Natural killer cell (primary cell): Measurements from ENCODE around the gene FCGBP. TPM values are rescaled to one million over a fixed set of nuclear protein-coding genes. Genes with fewer than 3 reads are reported as not detected.
A peak's percentile ranks its signal among the peaks of the same experiment; 100 is the strongest.

Source experiments
- ATAC-seq, 3 donors: fragments of 150-1000 bp in 2 of 3; fragments of 200-7000 bp in 1 of 3; cut with Tn5 transposase; 1 replicate in 1 of 3; 2 replicates in 2 of 3; pipeline ENCODE4 v1.10.0; 2021; ENCODE audit warnings: mild to moderate bottlenecking in 2 of 3, moderate library complexity in 2 of 3
- DNase-seq, 2 donors: peaks; one replicate each; pipeline versions ENCODE4 v3.0.0 to v3.0.0-alpha.2; 2013 to 2021; ENCODE audit warnings: mixed read lengths in 1 of 2
- H3K27ac ChIP-seq: one replicate; pipeline ENCODE4 v1.5.1; 2013; ENCODE audit warnings: mild to moderate bottlenecking, low read length
- H3K27me3 ChIP-seq: one replicate; pipeline ENCODE4 v1.6.1; 2013; ENCODE audit warnings: low read length; ENCODE audit not compliant: control insufficient read depth, insufficient read depth
- H3K36me3 ChIP-seq: one replicate; pipeline ENCODE4 v1.6.1; 2013; ENCODE audit warnings: low read length; ENCODE audit not compliant: control insufficient read depth, insufficient read depth
- H3K4me1 ChIP-seq: one replicate; pipeline ENCODE4 v1.6.1; 2013; ENCODE audit warnings: low read length; ENCODE audit not compliant: control insufficient read depth, insufficient read depth
- H3K4me3 ChIP-seq: one replicate; pipeline ENCODE4 v1.5.1; 2013; ENCODE audit warnings: low read length
- H3K9me3 ChIP-seq: one replicate; pipeline ENCODE4 v1.6.1; 2013; ENCODE audit warnings: low read length; ENCODE audit not compliant: control insufficient read depth, insufficient read depth
- H3K27ac Mint-ChIP-seq, 2 donors: one replicate each; pipeline ENCODE4 v1.8.0; 2022; ENCODE audit warnings: mild to moderate bottlenecking in 2 of 2, mixed read lengths in 2 of 2, moderate library complexity in 1 of 2
- H3K27me3 Mint-ChIP-seq, 2 donors: one replicate each; pipeline ENCODE4 v1.8.0; 2022; ENCODE audit warnings: low read depth in 2 of 2, mixed read lengths in 2 of 2
- H3K36me3 Mint-ChIP-seq: one replicate; pipeline ENCODE4 v1.8.0; 2022; ENCODE audit warnings: mixed read lengths
- H3K4me1 Mint-ChIP-seq, 2 donors: one replicate each; pipeline ENCODE4 v1.8.0; 2022; ENCODE audit warnings: mixed read lengths in 2 of 2
- H3K4me3 Mint-ChIP-seq: one replicate; pipeline ENCODE4 v1.8.0; 2022; ENCODE audit warnings: mild to moderate bottlenecking, moderate library complexity, mixed read lengths
- H3K9me3 Mint-ChIP-seq, 2 donors: one replicate each; pipeline ENCODE4 v1.8.0; 2022; ENCODE audit warnings: mixed read lengths in 2 of 2
- CTCF ChIP-seq: fragments of 200-600 bp; IDR thresholded peaks from one replicate; pipeline ENCODE4 v1.8.0; 2022; ENCODE audit warnings: antibody characterized with exemption
- WGBS: methylation state at CpG from one replicate; pipeline ENCODE4 v1.1.7; 2013; ENCODE audit warnings: missing lambda C conversion rate; ENCODE audit not compliant: insufficient coverage; 5-methylcytosine and 5-hydroxymethylcytosine counted together
- intact Hi-C: fragments of 100-400 bp; cut with micrococcal nuclease; formaldehyde crosslinking; loops from one replicate; pipeline ENCODE4 v1.14.2; 2022
- total RNA-seq, 4 donors: library from RNA; stranded (reverse); fragments of 120-200 nt in 1 of 4; gene quantifications; one replicate each; pipeline versions ENCODE4 v1.2.3 to v1.2.4, GENCODE V29; 2013 to 2022

Gene FCGBP
- total RNA-seq, 3 donors from 2014 or later (not counting 1 experiment from before 2014, with no cell fraction given) = 10.6 to 25.1 (median 17.3) TPM

GRCh38 chr19:39936020-39936419 lies 1.6 kb upstream of the FCGBP start:
- TF ChIP-seq CTCF = no peak
- H3K4me1 ChIP-seq = peaks cover 36% of the 10 kb centered on the region
- H3K9me3 ChIP-seq = no peaks in the 10 kb centered on the region
- H3K4me3 ChIP-seq = no peak overlapping the region
- H3K27ac ChIP-seq = no peak overlapping the region
- peak overlapping the region; percentile 73 to 83 for H3K27ac Mint-ChIP-seq
- WGBS = 73% methylated on average over 2 of the region's 3 CpGs
- no peak overlapping the region for H3K4me3 Mint-ChIP-seq
- no peaks in the 10 kb centered on the region for H3K27me3 ChIP-seq
- no peak for DNase-seq
- no peaks in the 10 kb centered on the region for H3K36me3 ChIP-seq
- ATAC-seq = no peak
- H3K27me3 Mint-ChIP-seq = no peaks in the 10 kb centered on the region
- peaks cover 18% of the 10 kb centered on the region for H3K36me3 Mint-ChIP-seq
- peaks cover 2 to 11% of the 10 kb centered on the region in 2 donors for H3K9me3 Mint-ChIP-seq
- intact Hi-C loops = no loop called here
- H3K4me1 Mint-ChIP-seq = peaks cover 52 to 59% of the 10 kb centered on the region in 2 donors

GRCh38 chr19:39935364-39935661 lies 879 bp upstream of the FCGBP start:
- Mint-ChIP-seq H3K27ac (peak overlapping the region; percentile 73 to 83), H3K4me3 (no peak overlapping the region), H3K36me3 (peaks cover 11% of the 10 kb centered on the region), H3K4me1 (peaks cover 45 to 52% of the 10 kb centered on the region in 2 donors), H3K27me3 (no peaks in the 10 kb centered on the region), H3K9me3 (peaks cover under 1 to 5% of the 10 kb centered on the region in 2 donors)
- DNase-seq (no peak), ATAC-seq (no peak)
- Histone ChIP-seq H3K36me3 (no peaks in the 10 kb centered on the region), H3K4me1 (peaks cover 34% of the 10 kb centered on the region), H3K4me3 (no peak overlapping the region), H3K27me3 (no peaks in the 10 kb centered on the region), H3K27ac (no peak overlapping the region), H3K9me3 (no peaks in the 10 kb centered on the region)
- intact Hi-C loops = no loop called here
- WGBS = 98% methylated on average over 4 of the region's 5 CpGs
- no peak for TF ChIP-seq CTCF

GRCh38 chr19:39929750-39930149 lies 4.7 kb downstream of the FCGBP start:
- H3K27ac ChIP-seq = no peak overlapping the region
- Mint-ChIP-seq H3K4me3 (no peak overlapping the region), H3K36me3 (no peaks in the 10 kb centered on the region), H3K4me1 (peaks cover 6 to 13% of the 10 kb centered on the region in 2 donors), H3K27me3 (no peaks in the 10 kb centered on the region), H3K27ac (no peak overlapping the region), H3K9me3 (no peaks in the 10 kb centered on the region)
- DNase-seq (no peak), ATAC-seq (no peak)
- H3K27me3 ChIP-seq = no peaks in the 10 kb centered on the region
- no peaks in the 10 kb centered on the region for H3K36me3 ChIP-seq
- H3K4me3 ChIP-seq = no peak overlapping the region
- no peaks in the 10 kb centered on the region for H3K9me3 ChIP-seq
- no peak for TF ChIP-seq CTCF
- H3K4me1 ChIP-seq = peaks cover 4% of the 10 kb centered on the region
- intact Hi-C loops = no loop called here
- 96% methylated on average over 2 of the region's 3 CpGs for WGBS

GRCh38 chr19:39928357-39928725 lies 6.1 kb downstream of the FCGBP start:
- Mint-ChIP-seq H3K4me3 (no peak overlapping the region), H3K36me3 (no peaks in the 10 kb centered on the region), H3K9me3 (no peaks in the 10 kb centered on the region), H3K27me3 (no peaks in the 10 kb centered on the region), H3K4me1 (peaks cover 0 to 6% of the 10 kb centered on the region in 2 donors), H3K27ac (no peak overlapping the region)
- no peak overlapping the region for H3K4me3 ChIP-seq
- no peaks in the 10 kb centered on the region for H3K4me1 ChIP-seq
- ATAC-seq (no peak), DNase-seq (no peak)
- H3K27me3 ChIP-seq = no peaks in the 10 kb centered on the region
- intact Hi-C loops = no loop called here
- no peaks in the 10 kb centered on the region for H3K36me3 ChIP-seq
- 97% methylated on average over 2 of the region's 3 CpGs for WGBS
- no peaks in the 10 kb centered on the region for H3K9me3 ChIP-seq
- H3K27ac ChIP-seq = no peak overlapping the region
- TF ChIP-seq CTCF = no peak
